Measurements from ENCODE around the gene BTBD9.

Gene BTBD9

GRCh38 chr6:38146734-38147027 lies 493.0 kb downstream of the BTBD9 start:
- Mint-ChIP-seq H3K36me3 (peaks cover 2% of the 10 kb centered on the region), H3K9me3 (ENCODE audit: low read depth) (no peaks in the 10 kb centered on the region), H3K4me3 (no peak overlapping the region), H3K4me1 (ENCODE audit: low read depth) (peaks cover 3% of the 10 kb centered on the region), H3K27ac (no peak overlapping the region), H3K27me3 (no peaks in the 10 kb centered on the region)

GRCh38 chr6:38146021-38146733 lies 493.6 kb downstream of the BTBD9 start:
- H3K4me1 Mint-ChIP-seq (ENCODE audit: low read depth) = peaks cover 6% of the 10 kb centered on the region
- no peaks in the 10 kb centered on the region for H3K27me3 Mint-ChIP-seq
- H3K9me3 Mint-ChIP-seq (ENCODE audit: low read depth) = no peaks in the 10 kb centered on the region
- H3K27ac Mint-ChIP-seq = no peak overlapping the region
- H3K4me3 Mint-ChIP-seq = no peak overlapping the region
- peaks cover 2% of the 10 kb centered on the region for H3K36me3 Mint-ChIP-seq

- Mint-ChIP-seq H3K4me3 (no peak overlapping the region), H3K27me3 (no peaks in the 10 kb centered on the region), H3K36me3 (peaks cover 4% of the 10 kb centered on the region), H3K27ac (no peak overlapping the region), H3K4me1 (ENCODE audit: low read depth) (peaks cover 9% of the 10 kb centered on the region), H3K9me3 (ENCODE audit: low read depth) (no peaks in the 10 kb centered on the region)
Measured at GRCh38 chr6:38144365-38144945, 495.3 kb downstream of the BTBD9 start.

GRCh38 chr6:38143191-38144150 lies 496.3 kb downstream of the BTBD9 start:
- Mint-ChIP-seq H3K36me3 (peaks cover 13% of the 10 kb centered on the region), H3K27ac (no peak overlapping the region)

GRCh38 chr6:38142178-38142902 lies 497.4 kb downstream of the BTBD9 start:
- H3K4me1 Mint-ChIP-seq (ENCODE audit: low read depth) = peaks cover 17% of the 10 kb centered on the region
- no peak overlapping the region for H3K27ac Mint-ChIP-seq
- no peaks in the 10 kb centered on the region for H3K27me3 Mint-ChIP-seq

More at GRCh38 chr6:38143191-38144150, 496.3 kb downstream of the BTBD9 start:
- H3K27me3 Mint-ChIP-seq = no peaks in the 10 kb centered on the region
- H3K4me1 Mint-ChIP-seq (ENCODE audit: low read depth) = peaks cover 17% of the 10 kb centered on the region
- no peak overlapping the region for H3K4me3 Mint-ChIP-seq
- no peaks in the 10 kb centered on the region for H3K9me3 Mint-ChIP-seq (ENCODE audit: low read depth)

GRCh38 chr6:38141716-38142115 lies 498.0 kb downstream of the BTBD9 start:
- H3K27ac Mint-ChIP-seq = peak overlapping the region; percentile 41
- peaks cover 19% of the 10 kb centered on the region for H3K36me3 Mint-ChIP-seq
- H3K9me3 Mint-ChIP-seq (ENCODE audit: low read depth) = no peaks in the 10 kb centered on the region
- no peaks in the 10 kb centered on the region for H3K27me3 Mint-ChIP-seq
- no peak overlapping the region for H3K4me3 Mint-ChIP-seq
- H3K4me1 Mint-ChIP-seq (ENCODE audit: low read depth) = peaks cover 20% of the 10 kb centered on the region

More at GRCh38 chr6:38142178-38142902, 497.4 kb downstream of the BTBD9 start:
- H3K9me3 Mint-ChIP-seq (ENCODE audit: low read depth) = no peaks in the 10 kb centered on the region
- H3K36me3 Mint-ChIP-seq = peaks cover 15% of the 10 kb centered on the region
- no peak overlapping the region for H3K4me3 Mint-ChIP-seq

GRCh38 chr6:38141085-38141484 lies 498.6 kb downstream of the BTBD9 start:
- peak overlapping the region; percentile 41 for H3K27ac Mint-ChIP-seq
- peaks cover 20% of the 10 kb centered on the region for H3K4me1 Mint-ChIP-seq (ENCODE audit: low read depth)
- peaks cover 19% of the 10 kb centered on the region for H3K36me3 Mint-ChIP-seq
- no peaks in the 10 kb centered on the region for H3K27me3 Mint-ChIP-seq
- H3K4me3 Mint-ChIP-seq = no peak overlapping the region
- H3K9me3 Mint-ChIP-seq (ENCODE audit: low read depth) = no peaks in the 10 kb centered on the region

GRCh38 chr6:38138374-38138773 lies 501.4 kb downstream of the BTBD9 start:
- no peak overlapping the region for H3K27ac Mint-ChIP-seq
- H3K4me1 Mint-ChIP-seq (ENCODE audit: low read depth) = peaks cover 24% of the 10 kb centered on the region
- H3K9me3 Mint-ChIP-seq (ENCODE audit: low read depth) = no peaks in the 10 kb centered on the region
- H3K4me3 Mint-ChIP-seq = no peak overlapping the region
- peaks cover 23% of the 10 kb centered on the region for H3K36me3 Mint-ChIP-seq
- H3K27me3 Mint-ChIP-seq = no peaks in the 10 kb centered on the region

GRCh38 chr6:38137608-38138265 lies 502.0 kb downstream of the BTBD9 start:
- Mint-ChIP-seq H3K36me3 (peaks cover 23% of the 10 kb centered on the region), H3K27me3 (no peaks in the 10 kb centered on the region), H3K4me1 (ENCODE audit: low read depth) (peaks cover 27% of the 10 kb centered on the region), H3K27ac (no peak overlapping the region), H3K9me3 (ENCODE audit: low read depth) (no peaks in the 10 kb centered on the region), H3K4me3 (no peak overlapping the region)

- no peaks in the 10 kb centered on the region for H3K27me3 Mint-ChIP-seq
- H3K36me3 Mint-ChIP-seq = peaks cover 23% of the 10 kb centered on the region
- H3K4me3 Mint-ChIP-seq = no peak overlapping the region
- H3K27ac Mint-ChIP-seq = no peak overlapping the region
- peaks cover 34% of the 10 kb centered on the region for H3K4me1 Mint-ChIP-seq (ENCODE audit: low read depth)
- H3K9me3 Mint-ChIP-seq (ENCODE audit: low read depth) = no peaks in the 10 kb centered on the region
Measured at GRCh38 chr6:38136547-38136946, 503.2 kb downstream of the BTBD9 start.

- Mint-ChIP-seq H3K9me3 (ENCODE audit: low read depth) (no peaks in the 10 kb centered on the region), H3K36me3 (peaks cover 21% of the 10 kb centered on the region), H3K27me3 (no peaks in the 10 kb centered on the region), H3K4me3 (no peak overlapping the region), H3K27ac (no peak overlapping the region), H3K4me1 (ENCODE audit: low read depth) (peaks cover 48% of the 10 kb centered on the region)
Measured at GRCh38 chr6:38134704-38135088, 505.0 kb downstream of the BTBD9 start.

GRCh38 chr6:38133932-38134703 lies 505.6 kb downstream of the BTBD9 start:
- Mint-ChIP-seq H3K4me3 (no peak overlapping the region), H3K36me3 (peaks cover 20% of the 10 kb centered on the region), H3K27ac (no peak overlapping the region), H3K9me3 (ENCODE audit: low read depth) (no peaks in the 10 kb centered on the region), H3K27me3 (no peaks in the 10 kb centered on the region), H3K4me1 (ENCODE audit: low read depth) (peaks cover 47% of the 10 kb centered on the region)

- H3K27me3 Mint-ChIP-seq = no peaks in the 10 kb centered on the region
- H3K4me1 Mint-ChIP-seq (ENCODE audit: low read depth) = peaks cover 46% of the 10 kb centered on the region
- H3K9me3 Mint-ChIP-seq (ENCODE audit: low read depth) = no peaks in the 10 kb centered on the region
- peak overlapping the region; percentile 41 for H3K27ac Mint-ChIP-seq
- H3K4me3 Mint-ChIP-seq = no peak overlapping the region
- H3K36me3 Mint-ChIP-seq = peaks cover 18% of the 10 kb centered on the region
Measured at GRCh38 chr6:38131527-38131965, 508.2 kb downstream of the BTBD9 start.

Measured in activated naive CD8-positive, alpha-beta T cell (primary cell).